C4-2B (cell line): ENCODE measurements around the gene H19.

Experiments used
- CTCF ChIP-seq: fragments of 450-650 bp; conservative IDR thresholded peaks from 2 replicates; pipeline ENCODE4 v1.5.1; 2017; ENCODE audit warnings: mild to moderate bottlenecking
- ZFX ChIP-seq: fragments of 450-650 bp; IDR thresholded peaks from 2 replicates; pipeline ENCODE4 v1.6.1; 2017

GRCh38 chr11:1998861-1999260 is 1.2 kb upstream of the H19 start:
- no peak for TF ChIP-seq CTCF
- TF ChIP-seq ZFX, result no peak
